Sigmoid colon (tissue), 7 donors: ENCODE data around the gene RELL1. TPM values are rescaled to one million over a fixed set of nuclear protein-coding genes. Genes with fewer than 3 reads are reported as not detected.

ENCODE experiments used
- DNase-seq: peaks from one replicate; pipeline ENCODE4 v3.0.0-alpha.2; 2019
- H3K27ac ChIP-seq, 4 donors: fragments of 200-600 bp; sonication (generic); one replicate each; pipeline ENCODE4 v1.5.1; 2016 to 2019; ENCODE audit warnings: mild to moderate bottlenecking in 1 of 4
- H3K27me3 ChIP-seq, 3 donors: fragments of 200-600 bp; sonication (generic); one replicate each; pipeline ENCODE4 v1.5.1; 2019; ENCODE audit warnings: mild to moderate bottlenecking in 1 of 3
- H3K36me3 ChIP-seq, 4 donors: fragments of 200-600 bp; sonication (generic); one replicate each; pipeline ENCODE4 v1.5.1; 2016 to 2019
- H3K4me1 ChIP-seq, 4 donors: fragments of 200-600 bp; sonication (generic); one replicate each; pipeline ENCODE4 v1.5.1; 2017 to 2019
- H3K4me3 ChIP-seq, 4 donors: fragments of 200-600 bp; sonication (generic); one replicate each; pipeline ENCODE4 v1.5.1; 2017 to 2019; ENCODE audit warnings: mild to moderate bottlenecking in 2 of 4, moderate library complexity in 1 of 4
- H3K9me3 ChIP-seq, 4 donors: fragments of 200-600 bp in 3 of 4; sonication (generic) in 3 of 4; one replicate each; pipeline versions ENCODE4 v1.5.1 to v1.6.1; 2013 to 2019
- CTCF ChIP-seq, 4 experiments: fragments of 450-650 bp in 3 of 4; fragments of 200-600 bp in 1 of 4; IDR thresholded peaks; one replicate each; pipeline ENCODE4 v1.5.1; 2016 to 2019; ENCODE audit warnings: antibody characterized with exemption in 4 of 4, mild to moderate bottlenecking in 3 of 4, moderate library complexity in 2 of 4
- EP300 ChIP-seq, 4 donors: sonication (generic); formaldehyde crosslinking; IDR thresholded peaks; one replicate each; pipeline ENCODE4 v1.6.1; 2017; ENCODE audit warnings: antibody characterized with exemption in 4 of 4
- POLR2A ChIP-seq, 2 donors: fragments of 450-650 bp; IDR thresholded peaks; one replicate each; pipeline ENCODE4 v1.6.1; 2016; ENCODE audit warnings: antibody characterized with exemption in 2 of 2, mild to moderate bottlenecking in 2 of 2, moderate library complexity in 2 of 2
- POLR2AphosphoS5 ChIP-seq, 4 donors: sonication (generic); formaldehyde crosslinking; IDR thresholded peaks; one replicate each; pipeline ENCODE4 v1.6.1; 2017; ENCODE audit warnings: antibody characterized with exemption in 4 of 4
- WGBS, 2 donors: extraction: QIAGEN DNeasy Blood & Tissue Kit; methylation state at CpG; one replicate each; pipeline ENCODE4 v1.1.7; 2013; 5-methylcytosine and 5-hydroxymethylcytosine counted together
- intact Hi-C: fragments of 100-400 bp; cut with DNase I; formaldehyde crosslinking; loops from one replicate; pipeline ENCODE4 v1.15.1; 2023
- polyA plus RNA-seq, 3 donors: library from polyadenylated mRNA; stranded (reverse); fragments of 200-250 nt; gene quantifications; one replicate each; pipeline ENCODE4 v1.2.3, GENCODE V29; 2013
- total RNA-seq, 4 donors: library from RNA; depleted of rRNA; stranded (reverse); fragments of >200 nt; gene quantifications; one replicate each; pipeline ENCODE4 v1.1.0, GENCODE V29; 2016
- donor health status: healthy with polysubstance abuse.
- donor health status: Bipolar disorder and iron deficiency.
- donor health status: healthy.

RELL1 gene, protein sequence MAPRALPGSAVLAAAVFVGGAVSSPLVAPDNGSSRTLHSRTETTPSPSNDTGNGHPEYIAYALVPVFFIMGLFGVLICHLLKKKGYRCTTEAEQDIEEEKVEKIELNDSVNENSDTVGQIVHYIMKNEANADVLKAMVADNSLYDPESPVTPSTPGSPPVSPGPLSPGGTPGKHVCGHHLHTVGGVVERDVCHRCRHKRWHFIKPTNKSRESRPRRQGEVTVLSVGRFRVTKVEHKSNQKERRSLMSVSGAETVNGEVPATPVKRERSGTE
- total RNA-seq (10 to 100 TPM; 38.8 to 63.2 (median 47.1) TPM), polyA plus RNA-seq (1 to 10 TPM; 4.2 to 9.9 (median 4.8) TPM)

- TF ChIP-seq POLR2AphosphoS5 (IDR thresholded peaks at IDR 0.05) (peak; percentile 29 to 81 (median 38)), CTCF (IDR thresholded peaks at IDR 0.05) (no peak)
- Histone ChIP-seq H3K27ac (peak within 1 kb of the TSS; percentile 96 to 100 (median 98)), H3K36me3 (no peaks in the 10 kb centered on the region), H3K4me1 (peaks cover 0 to 38% (median 28%) of the 10 kb centered on the region in 4 donors), H3K9me3 (no peaks in the 10 kb centered on the region), H3K27me3 (no peaks in the 10 kb centered on the region), H3K4me3 (peak within 1 kb of the TSS; percentile 81 to 98 (median 89))
- intact Hi-C loops, result loop anchor here (2.0 to 10.0 kb wide), 7 partner anchors 84 to 1358 kb away; no protein-coding TSS in a partner anchor
- peak; percentile 100 for DNase-seq
- 1% methylated on average over 58 of the region's 58 CpGs for WGBS, 2 donors
These were observed at the start of gene RELL1 for GRCh38 chr4:37686373-37687193. RELL1 (minus strand) TSS chr4:37686376; CDS start chr4:37686287, 89 bp downstream.

DNA sequence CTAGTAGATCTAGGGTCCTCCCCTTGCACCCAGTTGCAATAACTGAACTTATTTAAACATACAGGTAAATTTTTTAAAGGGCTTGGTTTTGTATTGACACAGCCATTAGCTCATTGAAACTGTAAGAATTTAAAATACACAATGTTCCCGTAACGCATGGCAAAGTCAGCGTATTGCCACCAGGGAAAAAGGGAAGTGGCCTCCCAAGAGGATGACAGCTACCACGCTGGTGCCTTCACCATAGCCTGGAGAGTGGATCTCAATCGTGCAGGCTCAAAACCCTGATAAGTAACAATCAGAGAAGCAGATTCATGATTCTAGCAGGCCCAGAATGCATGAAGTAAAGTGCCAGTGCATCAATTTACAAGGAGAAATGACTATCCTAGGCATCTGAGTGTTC is 49.4 kb upstream of the RELL1 start:
- no peak for TF ChIP-seq EP300 (IDR thresholded peaks at IDR 0.05)
- TF ChIP-seq CTCF (IDR thresholded peaks at IDR 0.05), result no peak
- TF ChIP-seq POLR2AphosphoS5 (IDR thresholded peaks at IDR 0.05), result no peak
- TF ChIP-seq POLR2A (IDR thresholded peaks at IDR 0.05), result no peak
- DNase-seq, result no peak
- intact Hi-C loops, result no loop called here
- Histone ChIP-seq H3K4me1 (no peaks in the 10 kb centered on the region), H3K9me3 (no peaks in the 10 kb centered on the region), H3K4me3 (no peak overlapping the region), H3K27ac (no peak overlapping the region), H3K27me3 (no peaks in the 10 kb centered on the region), H3K36me3 (no peaks in the 10 kb centered on the region)
- 56 to 65% methylated on average over 5 of the region's 5 CpGs for WGBS, 2 donors

DNA sequence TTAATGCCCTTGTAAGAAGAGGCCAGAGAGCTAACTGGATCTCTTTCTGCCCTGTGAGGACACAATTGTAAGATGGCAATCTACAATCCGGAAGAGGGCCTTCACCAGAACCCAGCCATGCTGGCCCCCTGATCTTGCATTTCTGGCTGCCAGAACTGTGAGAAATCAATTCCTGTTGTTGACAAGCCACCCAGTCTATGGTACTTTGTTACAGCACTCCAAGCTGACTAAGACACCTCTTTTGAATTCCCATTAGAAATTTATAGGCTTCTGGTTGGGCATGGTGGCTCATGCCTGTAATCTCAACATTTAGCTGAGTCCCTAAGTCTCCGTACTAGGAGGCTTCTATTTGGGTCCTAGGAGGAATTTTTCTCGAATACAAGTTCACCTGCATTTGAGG is 48.8 kb upstream of the RELL1 start:
- no peak overlapping the region for H3K27ac ChIP-seq
- H3K4me1 ChIP-seq, result no peaks in the 10 kb centered on the region
- DNase-seq, result no peak
- intact Hi-C loops, result no loop called here
- WGBS, 2 donors, result 97% methylated on average over 3 of the region's 3 CpGs
- no peak overlapping the region for H3K4me3 ChIP-seq
- TF ChIP-seq POLR2A (IDR thresholded peaks at IDR 0.05), result no peak
- TF ChIP-seq POLR2AphosphoS5 (IDR thresholded peaks at IDR 0.05), result no peak
- no peak for TF ChIP-seq CTCF (IDR thresholded peaks at IDR 0.05)
- no peak for TF ChIP-seq EP300 (IDR thresholded peaks at IDR 0.05)
- no peaks in the 10 kb centered on the region for H3K9me3 ChIP-seq
- no peaks in the 10 kb centered on the region for H3K27me3 ChIP-seq
- no peaks in the 10 kb centered on the region for H3K36me3 ChIP-seq

DNA sequence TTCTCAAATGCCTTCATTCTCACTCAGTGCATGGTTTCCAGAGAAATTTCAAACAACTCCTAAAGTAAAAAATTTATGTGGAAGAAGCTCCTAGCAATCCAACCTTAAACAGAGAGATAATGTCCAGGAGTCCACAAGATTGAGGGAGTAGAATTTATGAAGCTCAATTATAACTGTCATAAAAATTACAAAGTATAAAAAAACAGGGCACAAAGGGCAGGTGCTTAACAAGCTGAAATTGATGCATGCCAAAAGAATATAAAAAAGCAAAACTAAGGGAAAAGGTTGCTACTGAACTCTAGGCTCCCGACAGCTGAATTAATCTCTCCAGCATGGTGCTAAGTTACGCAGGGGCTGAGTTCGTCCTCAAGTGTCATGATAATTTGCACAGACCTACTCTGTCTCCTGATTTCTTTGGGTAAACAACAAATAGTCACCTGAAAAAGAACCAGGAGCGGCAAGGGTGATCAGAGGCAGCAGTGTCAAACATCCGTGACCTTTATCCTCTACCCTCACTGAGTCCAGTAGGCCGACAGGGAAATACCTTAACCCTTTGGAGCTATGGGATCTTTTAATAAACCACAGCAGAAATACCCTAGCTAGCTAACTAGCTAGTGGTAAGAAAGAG is 47.2 kb upstream of the RELL1 start:
- no peaks in the 10 kb centered on the region for H3K4me1 ChIP-seq
- H3K27me3 ChIP-seq, result no peaks in the 10 kb centered on the region
- no peaks in the 10 kb centered on the region for H3K36me3 ChIP-seq
- intact Hi-C loops, result no loop called here
- no peaks in the 10 kb centered on the region for H3K9me3 ChIP-seq
- no peak for TF ChIP-seq EP300 (IDR thresholded peaks at IDR 0.05)
- no peak for TF ChIP-seq POLR2A (IDR thresholded peaks at IDR 0.05)
- no peak for TF ChIP-seq POLR2AphosphoS5 (IDR thresholded peaks at IDR 0.05)
- TF ChIP-seq CTCF (IDR thresholded peaks at IDR 0.05), result no peak
- 19 to 59% methylated on average over 6 of the region's 6 CpGs for WGBS, 2 donors
- no peak for DNase-seq
- no peak overlapping the region for H3K27ac ChIP-seq
- no peak overlapping the region for H3K4me3 ChIP-seq
